HL-60 (cell line): ENCODE data around the gene DNM3.

Source experiments
- DNase-seq, 2 experiments: peaks; one replicate each; pipeline ENCODE4 v3.0.0-alpha.2; 2010 to 2020; ENCODE audit warnings: low read depth in 1 of 2, low spot score in 1 of 2
- H3K27ac ChIP-seq: fragments of 250-450 bp; sonication (Bioruptor Pico); replicated peaks from 2 replicates; pipeline ENCODE4 v1.5.1; 2020; ENCODE audit warnings: mild to moderate bottlenecking, moderate library complexity
- H3K27me3 ChIP-seq: fragments of 250-450 bp; sonication (Bioruptor Pico); 2 replicates; pipeline ENCODE4 v1.5.1; 2021; ENCODE audit warnings: mild to moderate bottlenecking, moderate library complexity; ENCODE audit not compliant: insufficient read depth, poor library complexity, severe bottlenecking
- H3K4me3 ChIP-seq: replicated peaks from 2 replicates; pipeline ENCODE4 v1.5.1; 2011; ENCODE audit warnings: mild to moderate bottlenecking, control low read depth, low read length; ENCODE audit not compliant: insufficient read depth
- GABPA ChIP-seq: IDR thresholded peaks from 2 replicates; pipeline ENCODE4 v1.6.1; 2012; ENCODE audit warnings: low read depth
- POLR2AphosphoS5 ChIP-seq: IDR thresholded peaks from 2 replicates; pipeline ENCODE4 v1.6.1; 2012; ENCODE audit warnings: low read depth
- SPI1 ChIP-seq: IDR thresholded peaks from 2 replicates; pipeline ENCODE4 v1.6.1; 2012; ENCODE audit warnings: low read depth, mild to moderate bottlenecking, borderline replicate concordance
- TF ChIP-seq, protein P1 (sequence below): IDR thresholded peaks from one replicate; pipeline ENCODE4 v1.5.1; 2011; ENCODE audit warnings: low read length, control low read depth, inconsistent platforms; ENCODE audit not compliant: insufficient read depth
- TF ChIP-seq, protein P2 (sequence below): IDR thresholded peaks from 2 replicates; pipeline ENCODE4 v1.6.1; 2012; ENCODE audit warnings: low read depth; ENCODE audit not compliant: insufficient replicate concordance

DNM3 gene

DNA sequence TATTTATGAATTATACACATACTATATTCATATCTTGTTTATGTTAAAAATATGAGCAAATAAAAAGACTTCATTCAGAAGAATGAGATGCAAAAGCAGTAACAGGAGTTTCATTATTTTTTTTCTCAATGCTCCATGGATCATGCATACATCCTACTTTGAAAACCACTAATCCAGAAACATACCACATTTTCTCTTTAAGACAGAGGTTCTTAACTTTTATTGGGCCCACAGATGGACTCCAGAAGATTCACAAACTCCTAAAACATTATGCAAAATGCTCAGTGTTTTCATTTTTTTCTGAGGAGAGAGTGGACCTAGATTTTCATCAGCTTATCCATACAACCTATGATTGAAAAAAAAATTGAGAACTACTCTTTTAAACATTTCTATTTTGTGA is 227.8 kb downstream of the DNM3 start:
- no peak overlapping the region for H3K27ac ChIP-seq
- no peaks in the 10 kb centered on the region for H3K27me3 ChIP-seq
- H3K4me3 ChIP-seq = no peak overlapping the region
- TF ChIP-seq, protein P1, sequence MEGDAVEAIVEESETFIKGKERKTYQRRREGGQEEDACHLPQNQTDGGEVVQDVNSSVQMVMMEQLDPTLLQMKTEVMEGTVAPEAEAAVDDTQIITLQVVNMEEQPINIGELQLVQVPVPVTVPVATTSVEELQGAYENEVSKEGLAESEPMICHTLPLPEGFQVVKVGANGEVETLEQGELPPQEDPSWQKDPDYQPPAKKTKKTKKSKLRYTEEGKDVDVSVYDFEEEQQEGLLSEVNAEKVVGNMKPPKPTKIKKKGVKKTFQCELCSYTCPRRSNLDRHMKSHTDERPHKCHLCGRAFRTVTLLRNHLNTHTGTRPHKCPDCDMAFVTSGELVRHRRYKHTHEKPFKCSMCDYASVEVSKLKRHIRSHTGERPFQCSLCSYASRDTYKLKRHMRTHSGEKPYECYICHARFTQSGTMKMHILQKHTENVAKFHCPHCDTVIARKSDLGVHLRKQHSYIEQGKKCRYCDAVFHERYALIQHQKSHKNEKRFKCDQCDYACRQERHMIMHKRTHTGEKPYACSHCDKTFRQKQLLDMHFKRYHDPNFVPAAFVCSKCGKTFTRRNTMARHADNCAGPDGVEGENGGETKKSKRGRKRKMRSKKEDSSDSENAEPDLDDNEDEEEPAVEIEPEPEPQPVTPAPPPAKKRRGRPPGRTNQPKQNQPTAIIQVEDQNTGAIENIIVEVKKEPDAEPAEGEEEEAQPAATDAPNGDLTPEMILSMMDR = no peak
- TF ChIP-seq POLR2AphosphoS5 (no peak), SPI1 (no peak), GABPA (no peak)
- TF ChIP-seq, protein P2, sequence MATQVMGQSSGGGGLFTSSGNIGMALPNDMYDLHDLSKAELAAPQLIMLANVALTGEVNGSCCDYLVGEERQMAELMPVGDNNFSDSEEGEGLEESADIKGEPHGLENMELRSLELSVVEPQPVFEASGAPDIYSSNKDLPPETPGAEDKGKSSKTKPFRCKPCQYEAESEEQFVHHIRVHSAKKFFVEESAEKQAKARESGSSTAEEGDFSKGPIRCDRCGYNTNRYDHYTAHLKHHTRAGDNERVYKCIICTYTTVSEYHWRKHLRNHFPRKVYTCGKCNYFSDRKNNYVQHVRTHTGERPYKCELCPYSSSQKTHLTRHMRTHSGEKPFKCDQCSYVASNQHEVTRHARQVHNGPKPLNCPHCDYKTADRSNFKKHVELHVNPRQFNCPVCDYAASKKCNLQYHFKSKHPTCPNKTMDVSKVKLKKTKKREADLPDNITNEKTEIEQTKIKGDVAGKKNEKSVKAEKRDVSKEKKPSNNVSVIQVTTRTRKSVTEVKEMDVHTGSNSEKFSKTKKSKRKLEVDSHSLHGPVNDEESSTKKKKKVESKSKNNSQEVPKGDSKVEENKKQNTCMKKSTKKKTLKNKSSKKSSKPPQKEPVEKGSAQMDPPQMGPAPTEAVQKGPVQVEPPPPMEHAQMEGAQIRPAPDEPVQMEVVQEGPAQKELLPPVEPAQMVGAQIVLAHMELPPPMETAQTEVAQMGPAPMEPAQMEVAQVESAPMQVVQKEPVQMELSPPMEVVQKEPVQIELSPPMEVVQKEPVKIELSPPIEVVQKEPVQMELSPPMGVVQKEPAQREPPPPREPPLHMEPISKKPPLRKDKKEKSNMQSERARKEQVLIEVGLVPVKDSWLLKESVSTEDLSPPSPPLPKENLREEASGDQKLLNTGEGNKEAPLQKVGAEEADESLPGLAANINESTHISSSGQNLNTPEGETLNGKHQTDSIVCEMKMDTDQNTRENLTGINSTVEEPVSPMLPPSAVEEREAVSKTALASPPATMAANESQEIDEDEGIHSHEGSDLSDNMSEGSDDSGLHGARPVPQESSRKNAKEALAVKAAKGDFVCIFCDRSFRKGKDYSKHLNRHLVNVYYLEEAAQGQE = no peak
- no peak for DNase-seq

DNA sequence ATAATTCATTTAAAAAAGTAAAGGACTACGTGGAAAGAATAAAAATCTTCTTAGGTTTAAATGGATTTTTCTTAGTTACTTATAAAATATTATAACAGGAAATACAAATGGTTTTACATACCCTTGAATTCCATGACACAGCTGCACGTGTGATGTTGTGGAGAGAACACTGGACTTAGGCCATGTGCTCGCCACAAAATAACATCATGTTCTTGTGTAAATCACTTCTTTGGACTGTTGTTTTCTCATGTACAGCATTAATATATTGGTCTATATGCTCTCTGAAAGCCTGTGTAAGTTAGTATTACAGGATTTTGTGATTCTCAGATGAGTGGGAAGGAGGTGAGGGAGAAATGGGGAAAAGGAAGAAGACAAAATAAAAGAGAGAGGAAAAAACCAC is 228.2 kb downstream of the DNM3 start:
- Histone ChIP-seq H3K27me3 (no peaks in the 10 kb centered on the region), H3K27ac (no peak overlapping the region), H3K4me3 (no peak overlapping the region)
- DNase-seq = no peak
- TF ChIP-seq POLR2AphosphoS5 (no peak), GABPA (no peak), SPI1 (no peak)
- TF ChIP-seq, protein P2 = no peak
- TF ChIP-seq, protein P1 = no peak

DNA sequence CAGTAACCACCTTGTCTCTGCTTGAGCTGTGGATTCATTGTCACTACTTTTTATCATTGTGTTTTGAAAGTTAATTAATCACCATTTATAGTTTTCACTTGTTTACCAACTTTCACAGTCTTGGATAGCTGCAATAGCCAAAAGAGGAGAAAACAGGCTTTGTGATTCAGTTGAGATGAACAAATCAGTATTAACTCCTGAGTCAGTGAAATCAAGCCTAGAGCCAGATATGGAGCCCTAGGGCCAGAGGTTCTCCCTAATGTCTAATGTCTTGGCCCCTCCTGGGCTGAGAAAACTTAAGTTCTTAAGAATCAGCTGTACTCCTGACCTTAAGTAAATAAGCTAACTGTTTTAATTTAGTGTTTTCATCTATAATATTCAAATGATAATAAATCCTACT is 228.8 kb downstream of the DNM3 start:
- H3K27ac ChIP-seq = no peak overlapping the region
- no peak for DNase-seq
- TF ChIP-seq, protein P1 = no peak
- TF ChIP-seq, protein P2 = no peak
- TF ChIP-seq SPI1 (no peak), POLR2AphosphoS5 (no peak), GABPA (no peak)
- H3K27me3 ChIP-seq = no peaks in the 10 kb centered on the region
- H3K4me3 ChIP-seq = no peak overlapping the region
